T-cell (primary cell): ENCODE measurements around the gene LRP1B. TPM values are rescaled to one million over a fixed set of nuclear protein-coding genes. Genes with fewer than 3 reads are reported as not detected.

Experiments used
- ATAC-seq, 4 experiments: fragments of 200-7000 bp in 3 of 4; fragments of 150-1000 bp in 1 of 4; cut with Tn5 transposase; replicated peaks in 1 of 4; 1 replicate in 3 of 4; 2 replicates in 1 of 4; pipeline ENCODE4 v1.10.0; 2021; ENCODE audit warnings: moderate library complexity in 3 of 4, mild to moderate bottlenecking in 2 of 4, moderate number of reproducible peaks in 1 of 4
- CTCF ChIA-PET, 2 donors: fragments of 300-600 bp; sonication (Branson Sonifier 250); formaldehyde crosslinking; loops; one replicate each; lab custom pipeline; 2022; ENCODE audit warnings: antibody characterized with exemption in 2 of 2; lab: Charles Lee
- POLR2A ChIA-PET, 2 donors: fragments of 300-600 bp; sonication (Branson Sonifier 250); formaldehyde crosslinking; loops; one replicate each; lab custom pipeline; 2022; ENCODE audit warnings: antibody characterized with exemption in 2 of 2; lab: Charles Lee
- DNase-seq, 35 experiments: peaks; one replicate each; pipeline versions ENCODE4 v3.0.0 to v3.0.0-alpha.2; 2013 to 2023
- H3K27ac ChIP-seq: one replicate; pipeline ENCODE4 v1.5.1; 2013; ENCODE audit warnings: low read length
- H3K27me3 ChIP-seq, 2 experiments: replicated peaks in 1 of 2; 1 replicate in 1 of 2; 2 replicates in 1 of 2; pipeline versions ENCODE4 v1.6.1 to v1.7.0; 2013; ENCODE audit warnings: low read length in 1 of 2, mixed read lengths in 1 of 2; ENCODE audit not compliant: control insufficient read depth in 2 of 2, insufficient read depth in 2 of 2; ENCODE audit errors: extremely low read depth in 1 of 2
- H3K36me3 ChIP-seq, 2 donors: 1 replicate in 1 of 2; 2 replicates in 1 of 2; pipeline versions ENCODE4 v1.6.1 to v1.7.0; 2013; ENCODE audit warnings: low read length in 1 of 2; ENCODE audit not compliant: control insufficient read depth in 2 of 2, insufficient read depth in 1 of 2; ENCODE audit errors: extremely low read depth in 1 of 2
- H3K4me1 ChIP-seq, 2 experiments: 1 replicate in 1 of 2; 2 replicates in 1 of 2; pipeline versions ENCODE4 v1.6.1 to v1.7.0; 2013; ENCODE audit warnings: low read length in 2 of 2, mixed read lengths in 1 of 2; ENCODE audit not compliant: insufficient read depth in 2 of 2, control insufficient read depth in 1 of 2; ENCODE audit errors: extremely low read depth in 1 of 2
- H3K4me3 ChIP-seq, 2 donors: 1 replicate in 1 of 2; 2 replicates in 1 of 2; pipeline versions ENCODE4 v1.5.1 to v1.7.0; 2013; ENCODE audit warnings: mild to moderate bottlenecking in 2 of 2, low read length in 1 of 2, moderate library complexity in 1 of 2; ENCODE audit not compliant: control insufficient read depth in 1 of 2; ENCODE audit errors: extremely low read depth in 1 of 2
- H3K9me3 ChIP-seq: 2 replicates; pipeline ENCODE4 v1.7.0; 2013
- H3K27ac Mint-ChIP-seq, 2 donors: one replicate each; pipeline ENCODE4 v1.8.0; 2020 to 2021; ENCODE audit warnings: mild to moderate bottlenecking in 2 of 2, mixed read lengths in 2 of 2
- H3K27me3 Mint-ChIP-seq, 2 donors: one replicate each; pipeline ENCODE4 v1.8.0; 2021 to 2022; ENCODE audit warnings: mixed read lengths in 2 of 2
- H3K36me3 Mint-ChIP-seq: one replicate; pipeline ENCODE4 v1.8.0; 2021; ENCODE audit warnings: mixed read lengths
- H3K4me1 Mint-ChIP-seq, 3 donors: one replicate each; pipeline ENCODE4 v1.8.0; 2020 to 2022; ENCODE audit warnings: mixed read lengths in 3 of 3, mild to moderate bottlenecking in 1 of 3
- H3K4me3 Mint-ChIP-seq, 3 donors: one replicate each; pipeline ENCODE4 v1.8.0; 2020 to 2022; ENCODE audit warnings: mild to moderate bottlenecking in 3 of 3, mixed read lengths in 3 of 3, moderate library complexity in 3 of 3
- H3K9me3 Mint-ChIP-seq, 3 donors: one replicate each; pipeline ENCODE4 v1.8.0; 2020 to 2022; ENCODE audit warnings: mixed read lengths in 3 of 3
- WGBS: methylation state at CpG from one replicate; pipeline ENCODE4 v1.1.5; 2013; ENCODE audit warnings: missing lambda C conversion rate; ENCODE audit not compliant: insufficient coverage; 5-methylcytosine and 5-hydroxymethylcytosine counted together
- total RNA-seq, 35 experiments: library from RNA in 6 of 35; stranded (reverse) in 6 of 35; fragments of 120-200 nt in 1 of 35; gene quantifications; one replicate each; pipeline versions ENCODE4 v1.2.1 to v1.2.4 and lab custom pipeline; 2013 to 2026

Gene LRP1B
- total RNA-seq, 5 donors from 2014 or later (not counting 1 experiment from before 2014, with no cell fraction given): not detected

DNA sequence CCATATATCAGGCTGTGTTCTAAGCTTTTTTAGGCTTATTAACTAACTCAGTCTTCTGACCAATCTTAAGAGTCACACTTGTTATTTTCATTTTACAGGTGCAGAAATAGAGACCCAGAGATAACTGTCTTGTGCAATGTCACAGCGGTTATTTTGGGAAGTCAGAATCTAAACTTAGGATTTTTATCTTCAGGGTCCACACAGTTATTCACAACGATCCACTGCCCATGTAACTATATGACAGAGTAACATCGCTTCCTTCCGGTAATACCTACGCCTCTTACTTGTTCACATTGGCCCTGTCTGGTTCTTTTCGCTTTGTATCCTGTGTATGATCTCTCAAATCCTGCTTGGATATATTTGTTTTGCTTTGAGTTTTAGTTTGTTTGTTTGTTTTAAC is 631.7 kb downstream of the LRP1B start:
- 70% methylated on average over 3 of the region's 6 CpGs for WGBS
- H3K4me1 ChIP-seq: no peaks in the 10 kb centered on the region

DNA sequence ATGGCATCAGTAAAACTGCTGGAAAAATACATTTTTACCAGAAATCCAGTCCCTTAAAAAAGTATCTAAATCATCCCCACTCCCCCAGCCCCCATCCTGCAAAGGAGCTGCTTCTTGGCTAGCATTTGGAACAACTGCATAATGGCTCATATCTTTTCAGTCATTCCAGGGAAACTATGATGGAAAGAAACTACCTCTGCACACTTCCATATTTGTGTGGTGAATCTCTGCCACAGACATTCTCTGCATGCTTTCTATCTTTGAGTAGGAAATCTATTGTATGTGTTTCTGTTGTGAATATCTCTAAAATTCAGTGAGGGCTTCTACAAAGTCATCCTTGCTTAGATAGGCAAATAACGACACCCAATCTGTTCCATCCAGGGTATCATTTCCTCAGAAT is 632.3 kb downstream of the LRP1B start:
- Histone ChIP-seq H3K27me3 (no peaks in the 10 kb centered on the region), H3K27ac (no peak overlapping the region), H3K4me1 (no peaks in the 10 kb centered on the region), H3K4me3 (no peak overlapping the region), H3K9me3 (no peaks in the 10 kb centered on the region), H3K36me3 (no peaks in the 10 kb centered on the region)
- no CpG with 5 or more reads among the region's 1 CpG for WGBS
- ATAC-seq (no peak), DNase-seq (no peak)
- H3K36me3 Mint-ChIP-seq: no peaks in the 10 kb centered on the region
- no peak overlapping the region for H3K4me3 Mint-ChIP-seq
- H3K27me3 Mint-ChIP-seq: no peaks in the 10 kb centered on the region
- H3K4me1 Mint-ChIP-seq: no peaks in the 10 kb centered on the region
- CTCF ChIA-PET: no interaction called here
- no peak overlapping the region for H3K27ac Mint-ChIP-seq
- POLR2A ChIA-PET: no interaction called here
- peaks cover 4 to 13% (median 7%) of the 10 kb centered on the region in 3 donors for H3K9me3 Mint-ChIP-seq

More for the DNA sequence above, 631.7 kb downstream of the LRP1B start:
- H3K36me3 ChIP-seq: no peaks in the 10 kb centered on the region
- no peaks in the 10 kb centered on the region for H3K27me3 ChIP-seq
- no peak overlapping the region for H3K27ac ChIP-seq
- ChIA-PET POLR2A (no interaction called here), CTCF (no interaction called here)
- Mint-ChIP-seq H3K9me3 (peaks cover 1 to 15% (median 9%) of the 10 kb centered on the region in 3 donors), H3K36me3 (no peaks in the 10 kb centered on the region), H3K27me3 (no peaks in the 10 kb centered on the region), H3K27ac (no peak overlapping the region), H3K4me1 (no peaks in the 10 kb centered on the region), H3K4me3 (no peak overlapping the region)
- no peaks in the 10 kb centered on the region for H3K9me3 ChIP-seq
- H3K4me3 ChIP-seq: no peak overlapping the region
- ATAC-seq (no peak), DNase-seq (no peak)

DNA sequence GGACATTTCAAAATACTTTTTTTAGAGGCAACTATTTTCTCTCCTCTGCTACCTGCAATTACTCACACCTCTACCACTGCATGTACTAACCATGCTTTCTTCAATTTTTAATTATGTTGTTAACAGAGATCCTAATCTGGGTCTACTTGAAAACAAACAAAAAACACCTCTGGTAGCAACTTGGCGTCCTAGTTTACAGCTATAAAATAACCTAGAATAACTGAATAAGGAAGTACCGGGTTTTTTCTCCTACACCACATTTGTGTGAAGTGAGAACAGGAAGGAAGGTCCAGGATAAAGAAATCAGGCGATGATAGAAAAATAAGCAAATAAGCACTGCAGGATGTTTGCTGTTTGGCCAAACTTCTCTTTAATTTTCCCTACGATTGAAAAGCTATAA is 633.5 kb downstream of the LRP1B start:
- Histone ChIP-seq H3K27ac (no peak overlapping the region), H3K9me3 (no peaks in the 10 kb centered on the region), H3K36me3 (no peaks in the 10 kb centered on the region), H3K4me1 (no peaks in the 10 kb centered on the region), H3K4me3 (no peak overlapping the region), H3K27me3 (no peaks in the 10 kb centered on the region)
- H3K27ac Mint-ChIP-seq: no peak overlapping the region
- ChIA-PET CTCF (no interaction called here), POLR2A (no interaction called here)
- H3K9me3 Mint-ChIP-seq: peaks cover 4 to 20% (median 10%) of the 10 kb centered on the region in 3 donors
- no peak for ATAC-seq
- H3K4me3 Mint-ChIP-seq: no peak overlapping the region
- DNase-seq: no peak
- no peaks in the 10 kb centered on the region for H3K4me1 Mint-ChIP-seq
- H3K27me3 Mint-ChIP-seq: no peaks in the 10 kb centered on the region
- no CpG with 5 or more reads among the region's 4 CpGs for WGBS
- no peaks in the 10 kb centered on the region for H3K36me3 Mint-ChIP-seq

DNA sequence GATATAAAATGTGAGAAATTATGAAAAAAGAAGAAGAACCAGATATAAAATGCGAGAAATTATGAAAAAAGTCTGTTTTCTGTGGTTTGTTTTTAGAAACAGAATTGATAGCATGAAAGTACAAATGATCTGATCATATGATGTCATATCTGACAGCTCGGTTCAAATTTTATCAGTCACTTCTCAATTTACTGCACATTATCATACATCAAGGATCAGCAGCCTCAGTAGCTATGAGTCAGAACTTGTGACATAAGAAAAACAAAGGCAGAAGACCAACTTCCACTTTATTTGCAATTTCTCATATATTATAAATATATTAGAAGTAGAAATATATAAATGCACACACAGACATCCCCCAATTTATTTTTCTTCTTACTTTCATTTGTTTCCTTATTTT is 634.0 kb downstream of the LRP1B start:
- ChIA-PET POLR2A (no interaction called here), CTCF (no interaction called here)
- H3K36me3 Mint-ChIP-seq: no peaks in the 10 kb centered on the region
- Histone ChIP-seq H3K4me3 (no peak overlapping the region), H3K36me3 (no peaks in the 10 kb centered on the region), H3K4me1 (no peaks in the 10 kb centered on the region), H3K9me3 (no peaks in the 10 kb centered on the region), H3K27ac (no peak overlapping the region), H3K27me3 (no peaks in the 10 kb centered on the region)
- H3K4me3 Mint-ChIP-seq: no peak overlapping the region
- WGBS: 71% methylated on average over 1 of the region's 2 CpGs
- no peaks in the 10 kb centered on the region for H3K27me3 Mint-ChIP-seq
- no peak overlapping the region for H3K27ac Mint-ChIP-seq
- H3K4me1 Mint-ChIP-seq: no peaks in the 10 kb centered on the region
- no peak for DNase-seq
- ATAC-seq: no peak
- peaks cover 4 to 22% (median 11%) of the 10 kb centered on the region in 3 donors for H3K9me3 Mint-ChIP-seq

DNA sequence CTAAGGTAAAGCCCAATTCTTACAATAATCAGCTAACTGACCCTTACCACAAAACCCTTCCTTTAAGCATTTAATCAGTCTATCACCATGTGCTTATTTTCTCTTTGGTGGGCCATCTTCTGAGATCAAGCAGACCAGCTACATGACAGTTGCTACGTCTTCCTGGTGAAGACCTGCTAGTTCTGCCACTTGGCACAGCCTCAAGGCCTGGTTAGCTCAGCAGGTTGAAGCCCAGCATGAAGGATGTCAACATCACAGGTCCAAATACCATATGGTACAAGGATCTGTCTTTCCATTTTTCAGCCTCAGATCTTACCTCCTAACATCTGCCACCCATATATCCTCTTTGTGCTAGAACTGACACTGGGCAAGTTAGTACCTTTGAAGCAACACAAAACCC is 636.9 kb downstream of the LRP1B start:
- H3K9me3 Mint-ChIP-seq: peaks cover 4 to 13% (median 7%) of the 10 kb centered on the region in 3 donors
- ATAC-seq: no peak
- Histone ChIP-seq H3K27ac (no peak overlapping the region), H3K9me3 (no peaks in the 10 kb centered on the region), H3K36me3 (no peaks in the 10 kb centered on the region), H3K27me3 (no peaks in the 10 kb centered on the region), H3K4me3 (no peak overlapping the region), H3K4me1 (no peaks in the 10 kb centered on the region)
- CTCF ChIA-PET: no interaction called here
- H3K4me3 Mint-ChIP-seq: no peak overlapping the region
- POLR2A ChIA-PET: no interaction called here
- H3K4me1 Mint-ChIP-seq: no peaks in the 10 kb centered on the region
- no peaks in the 10 kb centered on the region for H3K27me3 Mint-ChIP-seq
- 63% methylated on average over 1 of the region's 1 CpG for whole genome bisulfite sequencing
- H3K36me3 Mint-ChIP-seq: no peaks in the 10 kb centered on the region
- no peak overlapping the region for H3K27ac Mint-ChIP-seq
- DNase-seq: no peak

DNA sequence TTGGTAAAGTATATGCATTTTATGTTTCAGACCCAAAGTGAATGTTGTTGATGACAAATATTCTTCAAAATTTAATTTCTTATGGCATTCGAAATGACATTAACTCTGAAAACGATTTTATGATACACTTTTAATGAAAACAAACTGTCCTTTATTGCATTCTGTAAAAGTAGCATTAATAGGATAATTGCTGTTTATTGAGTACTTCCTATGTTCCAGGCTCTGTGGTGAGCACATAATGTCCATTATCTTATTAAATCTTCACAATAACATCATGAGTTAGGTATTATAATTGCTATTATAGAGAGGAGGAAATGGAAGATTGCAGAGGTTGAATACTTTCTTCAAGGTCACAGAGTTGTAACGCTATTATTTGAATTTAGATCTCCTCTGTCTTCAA is 638.0 kb downstream of the LRP1B start:
- no peak for ATAC-seq
- no peaks in the 10 kb centered on the region for H3K36me3 Mint-ChIP-seq
- Histone ChIP-seq H3K36me3 (no peaks in the 10 kb centered on the region), H3K27me3 (no peaks in the 10 kb centered on the region), H3K27ac (no peak overlapping the region), H3K4me3 (no peak overlapping the region), H3K9me3 (no peaks in the 10 kb centered on the region), H3K4me1 (no peaks in the 10 kb centered on the region)
- H3K9me3 Mint-ChIP-seq: peaks cover 4 to 10% (median 7%) of the 10 kb centered on the region in 3 donors
- CTCF ChIA-PET: no interaction called here
- H3K27ac Mint-ChIP-seq: no peak overlapping the region
- DNase-seq: no peak
- no peaks in the 10 kb centered on the region for H3K27me3 Mint-ChIP-seq
- POLR2A ChIA-PET: no interaction called here
- no peaks in the 10 kb centered on the region for H3K4me1 Mint-ChIP-seq
- H3K4me3 Mint-ChIP-seq: no peak overlapping the region
- WGBS: no CpG with 5 or more reads among the region's 3 CpGs

DNA sequence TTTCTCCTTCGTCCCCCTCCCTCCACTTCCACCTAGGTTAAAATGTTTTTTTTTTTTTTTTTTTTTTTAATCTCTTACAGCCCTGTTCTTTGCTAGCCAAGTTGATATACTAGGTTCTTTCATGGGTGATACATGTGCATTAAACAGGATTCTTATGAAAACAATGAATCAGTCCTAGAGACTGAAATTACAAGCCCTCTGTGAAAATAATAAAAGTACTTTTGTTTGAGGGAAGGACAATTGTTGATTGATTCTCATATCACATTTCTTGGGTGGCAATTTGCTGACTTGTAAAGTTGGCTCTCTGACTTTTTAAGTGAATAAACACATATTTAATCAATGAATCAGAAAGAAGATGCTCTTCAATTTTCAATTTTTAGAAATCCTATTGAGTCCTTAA is 639.9 kb downstream of the LRP1B start:
- H3K4me1 ChIP-seq: no peaks in the 10 kb centered on the region
- no peaks in the 10 kb centered on the region for H3K27me3 ChIP-seq
- Mint-ChIP-seq H3K4me1 (no peaks in the 10 kb centered on the region), H3K9me3 (peaks cover 4 to 19% (median 10%) of the 10 kb centered on the region in 3 donors), H3K27ac (no peak overlapping the region), H3K4me3 (no peak overlapping the region), H3K27me3 (no peaks in the 10 kb centered on the region), H3K36me3 (no peaks in the 10 kb centered on the region)
- H3K36me3 ChIP-seq: no peaks in the 10 kb centered on the region
- no CpG with 5 or more reads among the region's 1 CpG for WGBS
- H3K9me3 ChIP-seq: no peaks in the 10 kb centered on the region
- DNase-seq: no peak
- no peak overlapping the region for H3K27ac ChIP-seq
- ATAC-seq: no peak
- CTCF ChIA-PET: no interaction called here
- POLR2A ChIA-PET: no interaction called here
- H3K4me3 ChIP-seq: no peak overlapping the region
